Heart left ventricle (tissue), 16 donors: Measurements from ENCODE around the gene RPS2. TPM values are rescaled to one million over a fixed set of nuclear protein-coding genes. Genes with fewer than 3 reads are reported as not detected.
"Not testable (repeated sequence)": the region's sequence is repeated elsewhere in the genome, so short reads cannot be mapped to it uniquely, and the experiment has no call there.

ENCODE experiments used
- ATAC-seq, 4 donors: fragments of 200-7000 bp; cut with Tn5 transposase; one replicate each; pipeline ENCODE4 v1.9.1; 2020 to 2022; ENCODE audit warnings: moderate library complexity in 4 of 4, mild to moderate bottlenecking in 3 of 4, moderate number of reproducible peaks in 1 of 4
- DNase-seq, 5 donors: peaks; one replicate each; pipeline ENCODE4 v3.0.0-alpha.2; 2020
- H3K27ac ChIP-seq, 12 donors: fragments of 200-600 bp; sonication (generic) in 4 of 12; one replicate each; pipeline versions ENCODE4 v1.5.0 to v1.8.0; 2016 to 2022; ENCODE audit warnings: mild to moderate bottlenecking in 2 of 12
- H3K27me3 ChIP-seq, 9 donors: fragments of 200-600 bp; sonication (generic) in 2 of 9; one replicate each; pipeline versions ENCODE4 v1.5.1 to v1.8.0; 2016 to 2022; ENCODE audit warnings: mild to moderate bottlenecking in 3 of 9
- H3K36me3 ChIP-seq, 9 donors: fragments of 200-600 bp; sonication (generic) in 2 of 9; one replicate each; pipeline versions ENCODE4 v1.5.0 to v1.8.0; 2018 to 2022; ENCODE audit warnings: mild to moderate bottlenecking in 2 of 9
- H3K4me1 ChIP-seq, 12 donors: fragments of 200-600 bp; sonication (generic) in 4 of 12; one replicate each; pipeline versions ENCODE4 v1.5.0 to v1.8.0; 2016 to 2022; ENCODE audit warnings: mild to moderate bottlenecking in 3 of 12
- H3K4me3 ChIP-seq, 12 donors: fragments of 200-600 bp; sonication (generic) in 4 of 12; one replicate each; pipeline versions ENCODE4 v1.5.0 to v1.8.0; 2017 to 2022; ENCODE audit warnings: mild to moderate bottlenecking in 9 of 12, moderate library complexity in 4 of 12
- H3K9me3 ChIP-seq, 12 donors: fragments of 200-600 bp; sonication (generic) in 4 of 12; one replicate each; pipeline versions ENCODE4 v1.5.0 to v1.8.0; 2016 to 2022; ENCODE audit warnings: mild to moderate bottlenecking in 1 of 12
- CTCF ChIP-seq, 12 donors: fragments of 200-600 bp; sonication (generic) in 4 of 12; IDR thresholded peaks; one replicate each; pipeline versions ENCODE4 v1.5.0 to v1.8.0; 2018 to 2022; ENCODE audit warnings: antibody characterized with exemption in 12 of 12, mild to moderate bottlenecking in 5 of 12
- POLR2A ChIP-seq, 2 donors: fragments of 450-650 bp; IDR thresholded peaks; one replicate each; pipeline ENCODE4 v1.6.1; 2017; ENCODE audit warnings: antibody characterized with exemption in 2 of 2, mild to moderate bottlenecking in 2 of 2, moderate library complexity in 2 of 2
- WGBS, 4 donors: extraction: QIAGEN DNeasy Blood & Tissue Kit in 2 of 4; methylation state at CpG; one replicate each; pipeline versions ENCODE4 v1.1.5 to v1.1.7; 2013 to 2018; 5-methylcytosine and 5-hydroxymethylcytosine counted together
- intact Hi-C, 10 donors: fragments of 100-400 bp; cut with DNase I; formaldehyde crosslinking; loops; one replicate each; pipeline versions ENCODE4 v1.11.1 to v1.14.2; 2022
- polyA plus RNA-seq, 2 donors: library from polyadenylated mRNA; stranded (reverse); fragments of 200-250 nt; gene quantifications; one replicate each; pipeline ENCODE4 v1.2.3, GENCODE V29; 2013
- total RNA-seq, 9 donors: library from RNA; depleted of rRNA in 2 of 9; stranded (reverse); fragments of >200 nt in 2 of 9; fragmentation: NEBNext Ultra II Directional in 3 of 9; extraction: Animal tissue kit (Norgen Biotek cat#: 25700) in 3 of 9; gene quantifications; one replicate each; pipeline versions ENCODE4 v1.1.0 to v1.2.4, GENCODE V29; 2016 to 2023
- donor health status: ischemic (EF 13 %, LVEDD 7.1; RV severe dilation, severe dysfunction).
- donor health status: healthy with polysubstance abuse.
- donor health status: DM: no; HTN: yes; CAD: no.
- donor health status: DM: no; HTN: no; CAD: no.
- donor health status: ischemic (EF 25% LVEDD 6.9; RV normal size, moderate dysfunction).
- donor health status: ischemic (EF 25% LVEDD 5.7; RV mildly dilated, moderate dysfunction).
- donor health status: healthy.
- donor health status: DM: yes; HTN: yes; CAD: no.
- donor health status: ischemic (EF 35%, LVEDD 5.7; RV mildly dilated, moderate dysfunction).
- donor health status: nonischemic (EF 11% LVEDD 7.7; RV severe dilation, severe dysfunction).
- donor health status: DM: yes; HTN: yes; CAD: no.
- donor health status: PGD.
- donor health status: ischemic (EF 29% LVEDD 5.4; RV normal size, mild dysfunction).
- donor health status: nonischemic (EF 23%, LVEDD 6.1; RV moderate dilation, normal function).

Gene RPS2
- total and polyA plus RNA-seq, 11 donors, result 673 to 2,484 (median 1,002) TPM

GRCh38 chr16:1922357-1922756 lies 42.3 kb downstream of the RPS2 start:
- TF ChIP-seq CTCF (IDR thresholded peaks at IDR 0.05), result no peak
- TF ChIP-seq POLR2A (IDR thresholded peaks at IDR 0.05), result no peak
- intact Hi-C loops, result no loop called here
- no peaks in the 10 kb centered on the region for H3K9me3 ChIP-seq
- H3K4me3 ChIP-seq, result no peak overlapping the region
- no peak for ATAC-seq
- no peak for DNase-seq
- H3K27ac ChIP-seq, result no peak overlapping the region
- WGBS, 4 donors, result 73 to 79% (median 76%) methylated on average over 8 of the region's 8 CpGs
- H3K4me1 ChIP-seq, result peaks cover 0 to 20% (median 0%) of the 10 kb centered on the region in 12 donors
- peaks cover 26 to 73% (median 59%) of the 10 kb centered on the region in 9 donors for H3K27me3 ChIP-seq
- H3K36me3 ChIP-seq, result no peaks in the 10 kb centered on the region

- intact Hi-C loops, result no loop called here
- Histone ChIP-seq H3K27ac (no peak overlapping the region), H3K36me3 (no peaks in the 10 kb centered on the region), H3K9me3 (no peaks in the 10 kb centered on the region), H3K4me1 (peaks cover 0 to 20% (median 0%) of the 10 kb centered on the region in 12 donors), H3K4me3 (no peak overlapping the region), H3K27me3 (peaks cover 32 to 89% (median 75%) of the 10 kb centered on the region in 9 donors)
- peak in 1 of 4 donors; percentile 40 for ATAC-seq
- TF ChIP-seq POLR2A (IDR thresholded peaks at IDR 0.05) (no peak), CTCF (IDR thresholded peaks at IDR 0.05) (no peak)
- DNase-seq, result no peak
- 10 to 15% (median 13%) methylated on average over 15 of the region's 15 CpGs for WGBS, 4 donors
Observed at GRCh38 chr16:1920727-1921171, 43.9 kb downstream of the RPS2 start.

- peaks cover 32 to 94% (median 80%) of the 10 kb centered on the region in 9 donors for H3K27me3 ChIP-seq
- intact Hi-C loops, H3K27ac ChIP-seq, H3K9me3 ChIP-seq, H3K4me3 ChIP-seq, H3K36me3 ChIP-seq, ATAC-seq, DNase-seq: not testable (repeated sequence)
- 61 to 69% (median 66%) methylated on average over 20 to 21 of the region's 21 CpGs for WGBS, 4 donors
- peaks cover 0 to 20% (median 0%) of the 10 kb centered on the region in 12 donors for H3K4me1 ChIP-seq
Observed at GRCh38 chr16:1920122-1920521, 44.5 kb downstream of the RPS2 start.

GRCh38 chr16:1919327-1919998 lies 45.2 kb downstream of the RPS2 start:
- intact Hi-C loops, result loop anchor here in 1 of 10 donors (5.0 kb wide), 1 partner anchor 47 kb away; the partner anchor contains the start of gene MEIOB
- H3K27me3 ChIP-seq, result peaks cover 32 to 92% (median 83%) of the 10 kb centered on the region in 9 donors
- 30 to 33% (median 31%) methylated on average over 9 to 30 of the region's 30 CpGs for WGBS, 4 donors
- TF ChIP-seq CTCF (IDR thresholded peaks at IDR 0.05) (no peak), POLR2A (IDR thresholded peaks at IDR 0.05) (no peak)
- no peak for ATAC-seq
- no peak for DNase-seq
- H3K4me1 ChIP-seq, result peaks cover 0 to 20% (median 0%) of the 10 kb centered on the region in 12 donors
- H3K36me3 ChIP-seq, result no peaks in the 10 kb centered on the region
- no peak overlapping the region for H3K27ac ChIP-seq
- no peaks in the 10 kb centered on the region for H3K9me3 ChIP-seq
- no peak overlapping the region for H3K4me3 ChIP-seq
